Ovary (tissue), 3 donors: ENCODE measurements around the gene C8G.

ENCODE experiments used
- CTCF ChIP-seq, 3 donors: fragments of 450-650 bp in 2 of 3; fragments of 200-600 bp in 1 of 3; IDR thresholded peaks; one replicate each; pipeline versions ENCODE4 v1.5.1 to v1.8.0; 2016 to 2022; ENCODE audit warnings: antibody characterized with exemption in 3 of 3, mild to moderate bottlenecking in 1 of 3
- EP300 ChIP-seq: sonication (generic); formaldehyde crosslinking; IDR thresholded peaks from one replicate; pipeline ENCODE4 v1.6.1; 2017; ENCODE audit warnings: antibody characterized with exemption
- POLR2A ChIP-seq: fragments of 450-650 bp; IDR thresholded peaks from one replicate; pipeline ENCODE4 v1.6.1; 2017; ENCODE audit warnings: antibody characterized with exemption, mild to moderate bottlenecking, moderate library complexity
- donor health status: DM: no; HTN: no; CAD: no.

- no peak for TF ChIP-seq CTCF (IDR thresholded peaks at IDR 0.05)
- no peak for TF ChIP-seq EP300
- no peak for TF ChIP-seq POLR2A
Measured at GRCh38 chr9:136969774-136970173, 24.7 kb downstream of the C8G start.
